H1 (cell line): ENCODE results near the gene TMEM107. TPM values are rescaled to one million over a fixed set of nuclear protein-coding genes. Genes with fewer than 3 reads are reported as not detected.

Experiments
- ASH2L ChIP-seq: fragments of 200-600, 300-600 bp; sonication (generic); IDR thresholded peaks from one replicate; pipeline ENCODE4 v1.7.1; 2017; ENCODE audit warnings: low read length
- BCL11A ChIP-seq, 2 experiments: IDR thresholded peaks; one replicate each; pipeline ENCODE4 v1.6.1; 2011; ENCODE audit warnings: low read depth in 2 of 2, low read length in 2 of 2, mild to moderate bottlenecking in 2 of 2
- CBX5 ChIP-seq: fragments of 300-800, 300-1000 bp; sonication (generic); IDR thresholded peaks from 2 replicates; pipeline ENCODE4 v1.7.1; 2016; ENCODE audit warnings: antibody characterized with exemption, low read length, low read depth
- GABPA ChIP-seq: IDR thresholded peaks from 2 replicates; pipeline ENCODE4 v1.6.1; 2011; ENCODE audit warnings: mild to moderate bottlenecking, low read length, moderate library complexity, borderline replicate concordance; ENCODE audit not compliant: insufficient read depth
- GTF2F1 ChIP-seq: IDR thresholded peaks from 2 replicates; pipeline ENCODE4 v1.6.1; 2012; ENCODE audit warnings: low read depth, low read length, improper control_type of control experiment, borderline replicate concordance
- HDAC6 ChIP-seq: IDR thresholded peaks from one replicate; pipeline ENCODE4 v1.7.1; 2012; ENCODE audit warnings: low read depth, mild to moderate bottlenecking, inconsistent platforms, low read length, moderate library complexity
- JUND ChIP-seq: IDR thresholded peaks from 2 replicates; pipeline ENCODE4 v1.6.1; 2011; ENCODE audit warnings: mild to moderate bottlenecking, improper control_type of control experiment, low read length
- TAF1 ChIP-seq: IDR thresholded peaks from 2 replicates; pipeline ENCODE4 v1.6.1; 2011; ENCODE audit warnings: mild to moderate bottlenecking, low read depth, low read length
- TBP ChIP-seq: IDR thresholded peaks from 2 replicates; pipeline ENCODE4 v1.6.1; 2011; ENCODE audit warnings: low read depth, low read length, improper control_type of control experiment
- TCF12 ChIP-seq: IDR thresholded peaks from 2 replicates; pipeline ENCODE4 v1.6.1; 2011; ENCODE audit warnings: low read depth, mild to moderate bottlenecking, low read length
- polyA plus RNA-seq, 7 experiments: library from polyadenylated mRNA; depleted of rRNA in 3 of 7; stranded (reverse) in 5 of 7; unstranded in 2 of 7; fragments of >200 nt in 5 of 7; fragments of 200-250 nt in 2 of 7; gene quantifications; 1 replicate in 5 of 7; 2 replicates in 1 of 7; 4 replicates in 1 of 7; pipeline versions ENCODE4 v1.2.1 to v1.2.3, GENCODE V29; 2011 to 2013; ENCODE audit warnings: missing spikeins in 2 of 7, mixed read lengths in 2 of 7
- total RNA-seq: library from RNA; stranded (reverse); fragmentation: NEBNext Ultra II Directional; extraction: Animal tissue kit (Norgen Biotek cat#: 25700); gene quantifications from 2 replicates; pipeline ENCODE4 v1.2.1, GENCODE V29; 2021
- TF ChIP-seq, protein P1 (sequence below): fragments of 300-600 bp; sonication (generic); IDR thresholded peaks from 2 replicates; pipeline ENCODE4 v1.7.1; 2012; ENCODE audit warnings: low read length, moderate library complexity, mild to moderate bottlenecking, inconsistent platforms; ENCODE audit not compliant: insufficient replicate concordance

The TMEM107 gene
- total and polyA plus RNA-seq, 2 of the 8 experiments (the other 6 are each of a cell fraction or from before 2014, with no cell fraction given) = 17.3 to 21.5 TPM

DNA sequence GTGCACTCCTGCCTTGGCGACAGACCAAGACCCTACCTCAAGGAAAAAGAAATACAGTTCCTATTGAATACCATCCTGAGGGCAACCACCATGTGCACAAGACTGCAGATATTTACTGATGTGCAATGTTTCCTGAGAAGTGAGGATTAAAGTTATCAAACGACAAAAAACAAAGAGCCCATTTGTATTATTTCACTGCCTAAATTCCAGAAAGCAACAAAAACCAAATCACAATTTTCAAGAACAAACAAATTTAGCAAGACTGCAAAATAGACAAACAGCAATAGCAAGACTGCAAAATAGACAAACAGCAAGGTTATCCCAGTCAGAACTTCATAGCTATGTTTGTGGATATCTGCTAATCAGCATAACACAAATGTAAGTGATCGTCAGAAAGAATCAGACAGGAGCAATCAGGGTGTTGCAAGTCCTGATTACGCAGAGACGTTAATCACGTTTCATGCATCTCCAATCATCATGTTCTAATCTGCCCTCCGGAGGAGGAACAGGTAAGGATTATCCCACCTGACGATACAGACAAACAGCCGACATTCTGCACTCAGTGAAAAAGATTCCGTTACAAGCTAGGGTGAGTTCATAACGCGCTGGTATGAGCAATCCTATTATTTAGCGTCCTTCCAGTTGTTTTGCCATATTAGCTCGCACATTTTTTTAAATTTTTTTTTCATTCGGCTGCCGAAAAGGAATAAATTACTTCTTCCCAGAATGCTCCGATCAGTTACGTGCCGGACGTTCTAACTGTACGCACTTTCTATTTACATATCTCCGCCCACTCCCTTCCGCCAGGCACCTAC is 2.9 kb downstream of the TMEM107 start (continued):
- TF ChIP-seq, protein P1, sequence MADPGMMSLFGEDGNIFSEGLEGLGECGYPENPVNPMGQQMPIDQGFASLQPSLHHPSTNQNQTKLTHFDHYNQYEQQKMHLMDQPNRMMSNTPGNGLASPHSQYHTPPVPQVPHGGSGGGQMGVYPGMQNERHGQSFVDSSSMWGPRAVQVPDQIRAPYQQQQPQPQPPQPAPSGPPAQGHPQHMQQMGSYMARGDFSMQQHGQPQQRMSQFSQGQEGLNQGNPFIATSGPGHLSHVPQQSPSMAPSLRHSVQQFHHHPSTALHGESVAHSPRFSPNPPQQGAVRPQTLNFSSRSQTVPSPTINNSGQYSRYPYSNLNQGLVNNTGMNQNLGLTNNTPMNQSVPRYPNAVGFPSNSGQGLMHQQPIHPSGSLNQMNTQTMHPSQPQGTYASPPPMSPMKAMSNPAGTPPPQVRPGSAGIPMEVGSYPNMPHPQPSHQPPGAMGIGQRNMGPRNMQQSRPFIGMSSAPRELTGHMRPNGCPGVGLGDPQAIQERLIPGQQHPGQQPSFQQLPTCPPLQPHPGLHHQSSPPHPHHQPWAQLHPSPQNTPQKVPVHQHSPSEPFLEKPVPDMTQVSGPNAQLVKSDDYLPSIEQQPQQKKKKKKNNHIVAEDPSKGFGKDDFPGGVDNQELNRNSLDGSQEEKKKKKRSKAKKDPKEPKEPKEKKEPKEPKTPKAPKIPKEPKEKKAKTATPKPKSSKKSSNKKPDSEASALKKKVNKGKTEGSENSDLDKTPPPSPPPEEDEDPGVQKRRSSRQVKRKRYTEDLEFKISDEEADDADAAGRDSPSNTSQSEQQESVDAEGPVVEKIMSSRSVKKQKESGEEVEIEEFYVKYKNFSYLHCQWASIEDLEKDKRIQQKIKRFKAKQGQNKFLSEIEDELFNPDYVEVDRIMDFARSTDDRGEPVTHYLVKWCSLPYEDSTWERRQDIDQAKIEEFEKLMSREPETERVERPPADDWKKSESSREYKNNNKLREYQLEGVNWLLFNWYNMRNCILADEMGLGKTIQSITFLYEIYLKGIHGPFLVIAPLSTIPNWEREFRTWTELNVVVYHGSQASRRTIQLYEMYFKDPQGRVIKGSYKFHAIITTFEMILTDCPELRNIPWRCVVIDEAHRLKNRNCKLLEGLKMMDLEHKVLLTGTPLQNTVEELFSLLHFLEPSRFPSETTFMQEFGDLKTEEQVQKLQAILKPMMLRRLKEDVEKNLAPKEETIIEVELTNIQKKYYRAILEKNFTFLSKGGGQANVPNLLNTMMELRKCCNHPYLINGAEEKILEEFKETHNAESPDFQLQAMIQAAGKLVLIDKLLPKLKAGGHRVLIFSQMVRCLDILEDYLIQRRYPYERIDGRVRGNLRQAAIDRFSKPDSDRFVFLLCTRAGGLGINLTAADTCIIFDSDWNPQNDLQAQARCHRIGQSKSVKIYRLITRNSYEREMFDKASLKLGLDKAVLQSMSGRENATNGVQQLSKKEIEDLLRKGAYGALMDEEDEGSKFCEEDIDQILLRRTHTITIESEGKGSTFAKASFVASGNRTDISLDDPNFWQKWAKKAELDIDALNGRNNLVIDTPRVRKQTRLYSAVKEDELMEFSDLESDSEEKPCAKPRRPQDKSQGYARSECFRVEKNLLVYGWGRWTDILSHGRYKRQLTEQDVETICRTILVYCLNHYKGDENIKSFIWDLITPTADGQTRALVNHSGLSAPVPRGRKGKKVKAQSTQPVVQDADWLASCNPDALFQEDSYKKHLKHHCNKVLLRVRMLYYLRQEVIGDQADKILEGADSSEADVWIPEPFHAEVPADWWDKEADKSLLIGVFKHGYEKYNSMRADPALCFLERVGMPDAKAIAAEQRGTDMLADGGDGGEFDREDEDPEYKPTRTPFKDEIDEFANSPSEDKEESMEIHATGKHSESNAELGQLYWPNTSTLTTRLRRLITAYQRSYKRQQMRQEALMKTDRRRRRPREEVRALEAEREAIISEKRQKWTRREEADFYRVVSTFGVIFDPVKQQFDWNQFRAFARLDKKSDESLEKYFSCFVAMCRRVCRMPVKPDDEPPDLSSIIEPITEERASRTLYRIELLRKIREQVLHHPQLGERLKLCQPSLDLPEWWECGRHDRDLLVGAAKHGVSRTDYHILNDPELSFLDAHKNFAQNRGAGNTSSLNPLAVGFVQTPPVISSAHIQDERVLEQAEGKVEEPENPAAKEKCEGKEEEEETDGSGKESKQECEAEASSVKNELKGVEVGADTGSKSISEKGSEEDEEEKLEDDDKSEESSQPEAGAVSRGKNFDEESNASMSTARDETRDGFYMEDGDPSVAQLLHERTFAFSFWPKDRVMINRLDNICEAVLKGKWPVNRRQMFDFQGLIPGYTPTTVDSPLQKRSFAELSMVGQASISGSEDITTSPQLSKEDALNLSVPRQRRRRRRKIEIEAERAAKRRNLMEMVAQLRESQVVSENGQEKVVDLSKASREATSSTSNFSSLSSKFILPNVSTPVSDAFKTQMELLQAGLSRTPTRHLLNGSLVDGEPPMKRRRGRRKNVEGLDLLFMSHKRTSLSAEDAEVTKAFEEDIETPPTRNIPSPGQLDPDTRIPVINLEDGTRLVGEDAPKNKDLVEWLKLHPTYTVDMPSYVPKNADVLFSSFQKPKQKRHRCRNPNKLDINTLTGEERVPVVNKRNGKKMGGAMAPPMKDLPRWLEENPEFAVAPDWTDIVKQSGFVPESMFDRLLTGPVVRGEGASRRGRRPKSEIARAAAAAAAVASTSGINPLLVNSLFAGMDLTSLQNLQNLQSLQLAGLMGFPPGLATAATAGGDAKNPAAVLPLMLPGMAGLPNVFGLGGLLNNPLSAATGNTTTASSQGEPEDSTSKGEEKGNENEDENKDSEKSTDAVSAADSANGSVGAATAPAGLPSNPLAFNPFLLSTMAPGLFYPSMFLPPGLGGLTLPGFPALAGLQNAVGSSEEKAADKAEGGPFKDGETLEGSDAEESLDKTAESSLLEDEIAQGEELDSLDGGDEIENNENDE = no peak
- TF ChIP-seq HDAC6 (peak; percentile 28), GTF2F1 (peak; percentile 99), JUND (peak; percentile 69), TBP (peak; percentile 98), CBX5 (no peak), BCL11A (IDR thresholded peaks at IDR 0.05; ENCODE audit: low read depth in 2 of 2, low read length in 2 of 2) (peak in 1 of 2 experiments; percentile 34), TCF12 (peak; percentile 86; the same call in 1 of the 2 replicates), ASH2L (peak; percentile 45), TAF1 (peak; percentile 53), GABPA (no peak)
